Upper lobe of right lung (tissue), 1 donor: ENCODE data around the gene RBM23. TPM values are rescaled to one million over a fixed set of nuclear protein-coding genes. Genes with fewer than 3 reads are reported as not detected.

ENCODE experiments used
- ATAC-seq: fragments of 200-7000 bp; cut with Tn5 transposase; one replicate; pipeline ENCODE4 v1.9.1; 2020; ENCODE audit warnings: mild to moderate bottlenecking, moderate library complexity
- DNase-seq: peaks from one replicate; pipeline ENCODE4 v3.0.0-alpha.2; 2020
- H3K27ac ChIP-seq: fragments of 200-600 bp; one replicate; pipeline ENCODE4 v1.8.0; 2022
- H3K27me3 ChIP-seq: fragments of 200-600 bp; one replicate; pipeline ENCODE4 v1.8.0; 2022; ENCODE audit warnings: mild to moderate bottlenecking
- H3K36me3 ChIP-seq: fragments of 200-600 bp; one replicate; pipeline ENCODE4 v1.8.0; 2022
- H3K4me1 ChIP-seq: fragments of 200-600 bp; one replicate; pipeline ENCODE4 v1.8.0; 2022
- H3K4me3 ChIP-seq: fragments of 200-600 bp; one replicate; pipeline ENCODE4 v1.8.0; 2022; ENCODE audit warnings: mild to moderate bottlenecking
- H3K9me3 ChIP-seq: fragments of 200-600 bp; one replicate; pipeline ENCODE4 v1.8.0; 2022
- CTCF ChIP-seq: fragments of 200-600 bp; IDR thresholded peaks from one replicate; pipeline ENCODE4 v1.8.0; 2022; ENCODE audit warnings: antibody characterized with exemption
- intact Hi-C: fragments of 100-400 bp; cut with DNase I; formaldehyde crosslinking; loops from one replicate; pipeline ENCODE4 v1.11.0; 2022
- total RNA-seq: library from RNA; stranded (reverse); fragmentation: NEBNext Ultra II Directional; extraction: Animal tissue kit (Norgen Biotek cat#: 25700); gene quantifications from one replicate; pipeline ENCODE4 v1.2.1, GENCODE V29; 2021
- donor health status: DM: no; HTN: yes; CAD: no; lungs with severe emphysema.

The RBM23 gene
- total RNA-seq, 1 donor from 2014 or later: 83.5 TPM

GRCh38 chr14:22871224-22872032, 47.5 kb downstream of the RBM23 start, which contains the start of gene LRP10:
LRP10 (plus strand) TSS chr14:22871740; CDS start chr14:22872304, 564 bp downstream.
- intact Hi-C loops: no loop called here
- Histone ChIP-seq H3K27ac (peak within 1 kb of the TSS; percentile 98), H3K4me1 (peaks cover 25% of the 10 kb centered on the region), H3K27me3 (no peaks in the 10 kb centered on the region), H3K4me3 (peak within 1 kb of the TSS; percentile 94), H3K9me3 (no peaks in the 10 kb centered on the region), H3K36me3 (peaks cover 35% of the 10 kb centered on the region)
- ATAC-seq: peak; percentile 94
- no peak for TF ChIP-seq CTCF
- peak; percentile 97 for DNase-seq

- no peak for DNase-seq
- Histone ChIP-seq H3K36me3 (peaks cover 29% of the 10 kb centered on the region), H3K4me3 (peak overlapping the region; percentile 94), H3K27me3 (no peaks in the 10 kb centered on the region), H3K9me3 (no peaks in the 10 kb centered on the region), H3K4me1 (peaks cover 25% of the 10 kb centered on the region), H3K27ac (peak overlapping the region; percentile 98)
- TF ChIP-seq CTCF: no peak
- intact Hi-C loops: no loop called here
- ATAC-seq: no peak
These were observed 48.1 kb downstream of the RBM23 start for GRCh38 chr14:22870811-22871223.

GRCh38 chr14:22866874-22867273, 52.1 kb downstream of the RBM23 start:
- peaks cover 10% of the 10 kb centered on the region for H3K4me1 ChIP-seq
- intact Hi-C loops: no loop called here
- no peak for TF ChIP-seq CTCF
- no peaks in the 10 kb centered on the region for H3K27me3 ChIP-seq
- no peak for DNase-seq
- H3K36me3 ChIP-seq: no peaks in the 10 kb centered on the region
- no peak overlapping the region for H3K27ac ChIP-seq
- H3K9me3 ChIP-seq: no peaks in the 10 kb centered on the region
- ATAC-seq: no peak
- no peak overlapping the region for H3K4me3 ChIP-seq

- DNase-seq: no peak
- Histone ChIP-seq H3K27me3 (no peaks in the 10 kb centered on the region), H3K4me3 (no peak overlapping the region), H3K27ac (no peak overlapping the region), H3K9me3 (no peaks in the 10 kb centered on the region), H3K4me1 (peaks cover 7% of the 10 kb centered on the region), H3K36me3 (no peaks in the 10 kb centered on the region)
- TF ChIP-seq CTCF: peak; percentile 16
- ATAC-seq: peak; percentile 25
- intact Hi-C loops: no loop called here
These were observed 53.2 kb downstream of the RBM23 start for GRCh38 chr14:22865424-22866405.

GRCh38 chr14:22864979-22865378, 54.0 kb downstream of the RBM23 start:
- DNase-seq: no peak
- Histone ChIP-seq H3K9me3 (no peaks in the 10 kb centered on the region), H3K4me3 (no peak overlapping the region), H3K27ac (no peak overlapping the region), H3K27me3 (no peaks in the 10 kb centered on the region), H3K36me3 (no peaks in the 10 kb centered on the region), H3K4me1 (no peaks in the 10 kb centered on the region)
- intact Hi-C loops: no loop called here
- TF ChIP-seq CTCF: no peak
- no peak for ATAC-seq
